Neural cell (in vitro differentiated cells): ENCODE measurements around the gene HFM1. TPM values are rescaled to one million over a fixed set of nuclear protein-coding genes. Genes with fewer than 3 reads are reported as not detected.

Experiments used
- H2AFZ ChIP-seq: fragments of 200-600, 300-800 bp; sonication (generic), shearing (Covaris generic); 2 replicates; pipeline ENCODE4 v1.6.0; 2014; ENCODE audit warnings: low read depth, mild to moderate bottlenecking, antibody characterized with exemption, low read length, moderate library complexity
- H3F3A ChIP-seq: fragments of 200-600 bp; shearing (Covaris generic); 2 replicates; pipeline ENCODE4 v1.6.1; 2016; ENCODE audit warnings: mild to moderate bottlenecking, moderate library complexity, mixed read lengths, antibody characterized with exemption, low read length; ENCODE audit not compliant: insufficient read depth, poor library complexity, severe bottlenecking
- H3K27ac ChIP-seq: fragments of 200-600, 300-800 bp; sonication (generic), shearing (Covaris generic); 2 replicates; pipeline ENCODE4 v1.5.1; 2014; ENCODE audit warnings: mild to moderate bottlenecking, low read length, moderate library complexity
- H3K27me3 ChIP-seq: fragments of 300-800, 200-600 bp; sonication (generic), shearing (Covaris generic); 2 replicates; pipeline ENCODE4 v1.6.0; 2014; ENCODE audit warnings: mild to moderate bottlenecking, low read depth, low read length, moderate library complexity; ENCODE audit not compliant: insufficient read depth
- H3K36me3 ChIP-seq: fragments of 300-800, 200-600 bp; sonication (generic), shearing (Covaris generic); 2 replicates; pipeline ENCODE4 v1.5.1; 2014; ENCODE audit warnings: mild to moderate bottlenecking, antibody characterized with exemption, low read length, moderate library complexity; ENCODE audit not compliant: insufficient read depth
- H3K4me2 ChIP-seq: fragments of 300-800, 200-600 bp; sonication (generic), shearing (Covaris generic); 2 replicates; pipeline ENCODE4 v1.6.0; 2014; ENCODE audit warnings: mild to moderate bottlenecking, low read length
- H3K4me3 ChIP-seq: fragments of 300-800, 200-600 bp; sonication (generic), shearing (Covaris generic); 2 replicates; pipeline ENCODE4 v1.5.1; 2014; ENCODE audit warnings: mild to moderate bottlenecking, low read length, moderate library complexity
- H3K79me2 ChIP-seq: fragments of 200-600 bp; shearing (Covaris generic); replicated peaks from 2 replicates; pipeline ENCODE4 v1.6.0; 2014; ENCODE audit warnings: mild to moderate bottlenecking, low read length, moderate library complexity; ENCODE audit not compliant: insufficient read depth
- H3K9ac ChIP-seq: fragments of 300-800, 200-600 bp; sonication (generic), shearing (Covaris generic); 2 replicates; pipeline ENCODE4 v1.6.1; 2016; ENCODE audit warnings: mild to moderate bottlenecking, low read length, mixed read lengths
- H3K9me2 ChIP-seq: fragments of 200-600 bp; shearing (Covaris generic); 2 replicates; pipeline ENCODE4 v1.6.1; 2016; ENCODE audit warnings: mild to moderate bottlenecking, low read length, mixed read lengths; ENCODE audit not compliant: insufficient read depth
- H3K9me3 ChIP-seq: fragments of 200-600, 300-800 bp; sonication (generic), shearing (Covaris generic); 2 replicates; pipeline ENCODE4 v1.6.1; 2016; ENCODE audit warnings: mild to moderate bottlenecking, mixed run types, low read length, moderate library complexity, mixed read lengths
- H4K20me1 ChIP-seq: fragments of 200-600 bp; shearing (Covaris generic); 2 replicates; pipeline ENCODE4 v1.6.1; 2016; ENCODE audit warnings: mild to moderate bottlenecking, mixed run types; ENCODE audit not compliant: insufficient read depth
- EP300 ChIP-seq: fragments of 450-650 bp; conservative IDR thresholded peaks from 2 replicates; pipeline ENCODE4 v1.6.1; 2014; ENCODE audit warnings: antibody characterized with exemption, mild to moderate bottlenecking, moderate library complexity; ENCODE audit not compliant: poor library complexity, severe bottlenecking
- EZH2 ChIP-seq: fragments of 200-600, 300-800 bp; shearing (Covaris generic), sonication (generic); IDR thresholded peaks from 2 replicates; pipeline ENCODE4 v1.6.1; 2014; ENCODE audit warnings: antibody characterized with exemption, low read length, borderline replicate concordance, mild to moderate bottlenecking; ENCODE audit not compliant: insufficient read depth, poor library complexity, severe bottlenecking
- MXI1 ChIP-seq: fragments of 450-650 bp; conservative IDR thresholded peaks from 2 replicates; pipeline ENCODE4 v1.6.1; 2014; ENCODE audit warnings: antibody characterized with exemption, mild to moderate bottlenecking; ENCODE audit not compliant: poor library complexity, severe bottlenecking
- POLR2AphosphoS5 ChIP-seq: IDR thresholded peaks from 2 replicates; pipeline ENCODE4 v1.6.1; 2012
- RAD21 ChIP-seq: fragments of 450-650 bp; conservative IDR thresholded peaks from 2 replicates; pipeline ENCODE4 v1.6.1; 2014; ENCODE audit warnings: antibody characterized with exemption, mild to moderate bottlenecking, moderate library complexity
- SMC3 ChIP-seq: fragments of 450-650 bp; conservative IDR thresholded peaks from 2 replicates; pipeline ENCODE4 v1.6.1; 2014; ENCODE audit warnings: antibody characterized with exemption, mild to moderate bottlenecking, moderate library complexity; ENCODE audit not compliant: poor library complexity
- TAF1 ChIP-seq: IDR thresholded peaks from 2 replicates; pipeline ENCODE4 v1.6.1; 2012; ENCODE audit warnings: low read depth
- polyA plus RNA-seq: library from polyadenylated mRNA; depleted of rRNA; stranded (reverse); fragments of >200 nt; gene quantifications from 2 replicates; pipeline ENCODE4 v1.2.3, GENCODE V29; 2014
- TF ChIP-seq, protein P1 (sequence below): IDR thresholded peaks from 2 replicates; pipeline ENCODE4 v1.6.1; 2012; ENCODE audit warnings: borderline replicate concordance
- TF ChIP-seq, protein P2 (sequence below): fragments of 450-650 bp; IDR thresholded peaks from 2 replicates; pipeline ENCODE4 v1.5.1; 2014; ENCODE audit warnings: antibody characterized with exemption, mild to moderate bottlenecking, moderate library complexity; ENCODE audit not compliant: poor library complexity, severe bottlenecking

Gene HFM1
- polyA plus RNA-seq, 1 donor from 2014 or later: 30.5 TPM

- no peaks in the 10 kb centered on the region for H3K9me2 ChIP-seq
- no peaks in the 10 kb centered on the region for H4K20me1 ChIP-seq
- H3K4me3 ChIP-seq: no peak overlapping the region
- no peak overlapping the region for H2AFZ ChIP-seq
- TF ChIP-seq, protein P1, sequence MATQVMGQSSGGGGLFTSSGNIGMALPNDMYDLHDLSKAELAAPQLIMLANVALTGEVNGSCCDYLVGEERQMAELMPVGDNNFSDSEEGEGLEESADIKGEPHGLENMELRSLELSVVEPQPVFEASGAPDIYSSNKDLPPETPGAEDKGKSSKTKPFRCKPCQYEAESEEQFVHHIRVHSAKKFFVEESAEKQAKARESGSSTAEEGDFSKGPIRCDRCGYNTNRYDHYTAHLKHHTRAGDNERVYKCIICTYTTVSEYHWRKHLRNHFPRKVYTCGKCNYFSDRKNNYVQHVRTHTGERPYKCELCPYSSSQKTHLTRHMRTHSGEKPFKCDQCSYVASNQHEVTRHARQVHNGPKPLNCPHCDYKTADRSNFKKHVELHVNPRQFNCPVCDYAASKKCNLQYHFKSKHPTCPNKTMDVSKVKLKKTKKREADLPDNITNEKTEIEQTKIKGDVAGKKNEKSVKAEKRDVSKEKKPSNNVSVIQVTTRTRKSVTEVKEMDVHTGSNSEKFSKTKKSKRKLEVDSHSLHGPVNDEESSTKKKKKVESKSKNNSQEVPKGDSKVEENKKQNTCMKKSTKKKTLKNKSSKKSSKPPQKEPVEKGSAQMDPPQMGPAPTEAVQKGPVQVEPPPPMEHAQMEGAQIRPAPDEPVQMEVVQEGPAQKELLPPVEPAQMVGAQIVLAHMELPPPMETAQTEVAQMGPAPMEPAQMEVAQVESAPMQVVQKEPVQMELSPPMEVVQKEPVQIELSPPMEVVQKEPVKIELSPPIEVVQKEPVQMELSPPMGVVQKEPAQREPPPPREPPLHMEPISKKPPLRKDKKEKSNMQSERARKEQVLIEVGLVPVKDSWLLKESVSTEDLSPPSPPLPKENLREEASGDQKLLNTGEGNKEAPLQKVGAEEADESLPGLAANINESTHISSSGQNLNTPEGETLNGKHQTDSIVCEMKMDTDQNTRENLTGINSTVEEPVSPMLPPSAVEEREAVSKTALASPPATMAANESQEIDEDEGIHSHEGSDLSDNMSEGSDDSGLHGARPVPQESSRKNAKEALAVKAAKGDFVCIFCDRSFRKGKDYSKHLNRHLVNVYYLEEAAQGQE: no peak
- no peak for TF ChIP-seq MXI1
- TF ChIP-seq EZH2: no peak
- TF ChIP-seq, protein P2, sequence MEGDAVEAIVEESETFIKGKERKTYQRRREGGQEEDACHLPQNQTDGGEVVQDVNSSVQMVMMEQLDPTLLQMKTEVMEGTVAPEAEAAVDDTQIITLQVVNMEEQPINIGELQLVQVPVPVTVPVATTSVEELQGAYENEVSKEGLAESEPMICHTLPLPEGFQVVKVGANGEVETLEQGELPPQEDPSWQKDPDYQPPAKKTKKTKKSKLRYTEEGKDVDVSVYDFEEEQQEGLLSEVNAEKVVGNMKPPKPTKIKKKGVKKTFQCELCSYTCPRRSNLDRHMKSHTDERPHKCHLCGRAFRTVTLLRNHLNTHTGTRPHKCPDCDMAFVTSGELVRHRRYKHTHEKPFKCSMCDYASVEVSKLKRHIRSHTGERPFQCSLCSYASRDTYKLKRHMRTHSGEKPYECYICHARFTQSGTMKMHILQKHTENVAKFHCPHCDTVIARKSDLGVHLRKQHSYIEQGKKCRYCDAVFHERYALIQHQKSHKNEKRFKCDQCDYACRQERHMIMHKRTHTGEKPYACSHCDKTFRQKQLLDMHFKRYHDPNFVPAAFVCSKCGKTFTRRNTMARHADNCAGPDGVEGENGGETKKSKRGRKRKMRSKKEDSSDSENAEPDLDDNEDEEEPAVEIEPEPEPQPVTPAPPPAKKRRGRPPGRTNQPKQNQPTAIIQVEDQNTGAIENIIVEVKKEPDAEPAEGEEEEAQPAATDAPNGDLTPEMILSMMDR: no peak
- TF ChIP-seq POLR2AphosphoS5: no peak
- no peak for TF ChIP-seq RAD21
- TF ChIP-seq EP300: no peak
- no peak for TF ChIP-seq TAF1
- TF ChIP-seq SMC3: no peak
- H3K27me3 ChIP-seq: no peaks in the 10 kb centered on the region
- H3F3A ChIP-seq: no peaks in the 10 kb centered on the region
- H3K9ac ChIP-seq: no peak overlapping the region
- H3K9me3 ChIP-seq: no peaks in the 10 kb centered on the region
- no peaks in the 10 kb centered on the region for H3K79me2 ChIP-seq
- no peak overlapping the region for H3K4me2 ChIP-seq
- no peak overlapping the region for H3K27ac ChIP-seq
- no peaks in the 10 kb centered on the region for H3K36me3 ChIP-seq
These were observed 93.0 kb downstream of the HFM1 start for GRCh38 chr1:91311672-91312071.

DNA sequence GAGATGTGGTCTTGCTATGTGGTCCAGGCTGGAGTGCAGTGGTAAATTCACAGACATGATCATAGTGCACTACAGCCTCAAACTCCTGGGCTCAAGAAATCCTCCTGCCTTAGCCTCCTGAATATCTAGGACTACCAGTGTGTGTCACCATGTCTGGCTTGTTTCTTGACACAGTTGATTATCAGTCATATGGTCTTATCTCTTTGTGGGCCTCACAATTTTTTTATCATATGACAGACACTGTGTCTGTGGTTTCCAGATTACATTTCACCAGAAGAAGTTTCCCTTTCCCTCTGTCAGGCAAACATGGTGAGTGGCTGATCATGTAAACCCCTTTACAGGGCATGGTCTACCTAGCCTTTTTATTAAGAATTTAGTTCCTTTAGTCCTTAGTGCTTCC lies 96.1 kb downstream of the HFM1 start:
- no peaks in the 10 kb centered on the region for H3K9me3 ChIP-seq
- H3K27me3 ChIP-seq: no peaks in the 10 kb centered on the region
- H3K9me2 ChIP-seq: no peaks in the 10 kb centered on the region
- no peaks in the 10 kb centered on the region for H3F3A ChIP-seq
- no peaks in the 10 kb centered on the region for H3K79me2 ChIP-seq
- H3K4me2 ChIP-seq: no peak overlapping the region
- TF ChIP-seq, protein P1: no peak
- no peak for TF ChIP-seq MXI1
- TF ChIP-seq EP300: no peak
- TF ChIP-seq EZH2: no peak
- TF ChIP-seq RAD21: no peak
- no peak for TF ChIP-seq POLR2AphosphoS5
- no peak for TF ChIP-seq TAF1
- TF ChIP-seq SMC3: no peak
- TF ChIP-seq, protein P2: no peak
- H3K36me3 ChIP-seq: no peaks in the 10 kb centered on the region
- no peak overlapping the region for H3K9ac ChIP-seq
- no peak overlapping the region for H3K27ac ChIP-seq
- no peak overlapping the region for H3K4me3 ChIP-seq
- no peaks in the 10 kb centered on the region for H4K20me1 ChIP-seq
- no peak overlapping the region for H2AFZ ChIP-seq
